A549 (cell line): ENCODE results near the gene EFHC1.

Source experiments
- CTCF ChIP-seq: fragments of >200 bp; sonication (Bioruptor Twin); formaldehyde crosslinking; IDR thresholded peaks from 3 replicates; pipeline ENCODE4 v1.5.1; 2016
- ESRRA ChIP-seq: fragments of 150-350 bp; IDR thresholded peaks from 2 replicates; pipeline ENCODE4 v1.6.1; 2014; ENCODE audit warnings: mild to moderate bottlenecking, low read length, borderline replicate concordance
- FOSL2 ChIP-seq, 2 experiments: fragments of 450-650 bp in 1 of 2; fragments of >200 bp in 1 of 2; sonication (Bioruptor Twin) in 1 of 2; formaldehyde crosslinking; IDR thresholded peaks; 2 replicates each; pipeline versions ENCODE4 v1.5.0 to v1.6.1; 2016 to 2020; ENCODE audit warnings: mild to moderate bottlenecking in 1 of 2, moderate library complexity in 1 of 2
- KDM5A ChIP-seq: fragments of 200-600 bp; sonication (generic); IDR thresholded peaks from 2 replicates; pipeline ENCODE4 v1.6.1; 2016; ENCODE audit warnings: antibody characterized with exemption, mild to moderate bottlenecking

GRCh38 chr6:52551483-52552277 lies 131.5 kb downstream of the EFHC1 start:
- TF ChIP-seq CTCF (no peak), FOSL2 (IDR thresholded peaks at IDR 0.05) (no peak), FOSL2 (CRISPR knock-in tag; IDR thresholded peaks at IDR 0.05) (0 out of 2 replicates have a peak, but pooled peaks have one; percentile 12), KDM5A (no peak), ESRRA (no peak)
